Testis (tissue), 2 donors: ENCODE measurements around the gene DAD1.

Experiments
- POLR2A ChIP-seq: fragments of 450-650 bp; IDR thresholded peaks from one replicate; pipeline ENCODE4 v1.6.1; 2017; ENCODE audit warnings: antibody characterized with exemption, mild to moderate bottlenecking, moderate library complexity
- TF ChIP-seq, protein P1 (sequence below), 3 experiments: fragments of 450-650 bp in 2 of 3; fragments of 200-600 bp in 1 of 3; sonication (generic) in 1 of 3; IDR thresholded peaks; one replicate each; pipeline ENCODE4 v1.5.1; 2016 to 2019; ENCODE audit warnings: antibody characterized with exemption in 3 of 3, mild to moderate bottlenecking in 2 of 3, moderate library complexity in 1 of 3

DNA sequence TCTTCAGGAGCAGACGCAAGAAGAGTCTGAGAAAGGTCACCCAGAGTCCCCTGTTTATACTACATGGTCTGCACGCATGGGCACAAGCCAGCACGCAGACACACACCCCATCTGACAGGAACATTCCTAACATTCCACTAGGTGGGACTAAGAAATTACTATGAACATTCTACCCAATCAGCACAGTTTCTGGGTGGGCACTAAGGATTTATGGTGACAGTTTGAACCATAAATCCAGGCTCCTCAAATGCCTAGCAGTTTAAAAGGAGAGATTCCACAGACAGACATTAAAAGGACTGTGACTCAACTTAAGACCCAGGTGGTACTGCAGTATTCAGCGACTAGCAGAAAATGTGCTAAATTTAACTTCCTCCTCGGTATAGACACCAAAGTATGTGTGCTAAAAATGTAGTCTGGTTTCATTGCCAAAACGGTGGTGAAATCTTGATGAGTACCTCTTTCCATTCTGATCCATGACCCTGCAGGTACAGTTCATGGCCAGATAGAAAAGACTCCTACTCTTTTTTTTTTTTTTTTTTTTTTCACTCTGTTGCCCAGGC is 25.3 kb upstream of the DAD1 start:
- TF ChIP-seq, protein P1, sequence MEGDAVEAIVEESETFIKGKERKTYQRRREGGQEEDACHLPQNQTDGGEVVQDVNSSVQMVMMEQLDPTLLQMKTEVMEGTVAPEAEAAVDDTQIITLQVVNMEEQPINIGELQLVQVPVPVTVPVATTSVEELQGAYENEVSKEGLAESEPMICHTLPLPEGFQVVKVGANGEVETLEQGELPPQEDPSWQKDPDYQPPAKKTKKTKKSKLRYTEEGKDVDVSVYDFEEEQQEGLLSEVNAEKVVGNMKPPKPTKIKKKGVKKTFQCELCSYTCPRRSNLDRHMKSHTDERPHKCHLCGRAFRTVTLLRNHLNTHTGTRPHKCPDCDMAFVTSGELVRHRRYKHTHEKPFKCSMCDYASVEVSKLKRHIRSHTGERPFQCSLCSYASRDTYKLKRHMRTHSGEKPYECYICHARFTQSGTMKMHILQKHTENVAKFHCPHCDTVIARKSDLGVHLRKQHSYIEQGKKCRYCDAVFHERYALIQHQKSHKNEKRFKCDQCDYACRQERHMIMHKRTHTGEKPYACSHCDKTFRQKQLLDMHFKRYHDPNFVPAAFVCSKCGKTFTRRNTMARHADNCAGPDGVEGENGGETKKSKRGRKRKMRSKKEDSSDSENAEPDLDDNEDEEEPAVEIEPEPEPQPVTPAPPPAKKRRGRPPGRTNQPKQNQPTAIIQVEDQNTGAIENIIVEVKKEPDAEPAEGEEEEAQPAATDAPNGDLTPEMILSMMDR (IDR thresholded peaks at IDR 0.05): no peak
- no peak for TF ChIP-seq POLR2A
